Endothelial cell of umbilical vein (primary cell): ENCODE results near the gene ZMIZ1. TPM values are rescaled to one million over a fixed set of nuclear protein-coding genes. Genes with fewer than 3 reads are reported as not detected.

Source experiments
- BruUV-seq: library from RNA; stranded (reverse); fragments of 400-500 nt; replicated peaks from 2 replicates; lab custom pipeline; 2021; lab: Mats Ljungman, UMichigan
- CTCF ChIA-PET: fragments of 300-600, 350-600 bp; sonication (Branson Sonifier 250); formaldehyde crosslinking; loops from one replicate; lab custom pipeline; 2021; ENCODE audit warnings: antibody characterized with exemption, inconsistent platforms; lab: Charles Lee
- POLR2A ChIA-PET: fragments of 300-600, 350-600 bp; sonication (Branson Sonifier 250); formaldehyde crosslinking; loops from one replicate; lab custom pipeline; 2021; ENCODE audit warnings: antibody characterized with exemption, inconsistent platforms; lab: Charles Lee
- DNase-seq: peaks from one replicate; pipeline ENCODE4 v3.0.0-alpha.2; 2011; ENCODE audit warnings: low read depth, low spot score
- FAIRE-seq: peaks from 2 replicates; lab custom pipeline; 2011; peaks lifted over from hg19 to GRCh38; lab: Jason Lieb, UNC
- H2AFZ ChIP-seq: 2 replicates; pipeline ENCODE4 v1.6.0; 2012; ENCODE audit warnings: low read depth, low read length, control low read depth, inconsistent platforms
- H3K27ac ChIP-seq: 2 replicates; pipeline ENCODE4 v1.5.1; 2011; ENCODE audit warnings: low read depth, mild to moderate bottlenecking, control low read depth, low read length, moderate library complexity; ENCODE audit not compliant: insufficient read depth
- H3K27me3 ChIP-seq, 2 experiments: 2 replicates each; pipeline versions ENCODE4 v1.6.0 to v1.6.1; 2011; ENCODE audit warnings: low read length in 2 of 2, mixed read lengths in 1 of 2; ENCODE audit not compliant: control insufficient read depth in 2 of 2, insufficient read depth in 2 of 2
- H3K36me3 ChIP-seq, 2 experiments: 2 replicates in 1 of 2; 3 replicates in 1 of 2; pipeline ENCODE4 v1.5.1; 2011; ENCODE audit warnings: low read length in 2 of 2, mild to moderate bottlenecking in 1 of 2, moderate library complexity in 1 of 2; ENCODE audit not compliant: control insufficient read depth in 2 of 2, insufficient read depth in 2 of 2; ENCODE audit errors: extremely low read depth in 1 of 2
- H3K4me1 ChIP-seq: 3 replicates; pipeline ENCODE4 v1.5.1; 2011; ENCODE audit warnings: mild to moderate bottlenecking, low read length; ENCODE audit not compliant: control insufficient read depth, insufficient read depth; ENCODE audit errors: extremely low read depth
- H3K4me2 ChIP-seq: 2 replicates; pipeline ENCODE4 v1.6.1; 2011; ENCODE audit warnings: low read length, control low read depth, mixed read lengths; ENCODE audit not compliant: insufficient read depth
- H3K4me3 ChIP-seq, 3 experiments: fragments of 200-600 bp in 1 of 3; sonication (generic), shearing (Covaris generic) in 1 of 3; replicated peaks in 1 of 3; 2 replicates each; pipeline ENCODE4 v1.5.1; 2011 to 2016; ENCODE audit warnings: control low read depth in 3 of 3, low read length in 3 of 3, mild to moderate bottlenecking in 2 of 3, inconsistent platforms in 1 of 3, low read depth in 1 of 3, moderate library complexity in 1 of 3; ENCODE audit not compliant: insufficient read depth in 1 of 3
- H3K79me2 ChIP-seq: 2 replicates; pipeline ENCODE4 v1.6.0; 2012; ENCODE audit warnings: low read length, inconsistent platforms; ENCODE audit not compliant: control insufficient read depth, insufficient read depth
- H3K9ac ChIP-seq: replicated peaks from 2 replicates; pipeline ENCODE3; 2011; ENCODE audit warnings: low read length, control low read depth; ENCODE audit not compliant: insufficient read depth; ENCODE audit errors: extremely low read depth
- H3K9me1 ChIP-seq: replicated peaks from 3 replicates; pipeline ENCODE4 v1.6.0; 2011; ENCODE audit warnings: mild to moderate bottlenecking, low read length; ENCODE audit not compliant: control insufficient read depth, insufficient read depth; ENCODE audit errors: extremely low read depth
- H3K9me3 ChIP-seq: replicated peaks from 2 replicates; pipeline ENCODE4 v1.5.1; 2012; ENCODE audit warnings: low read length, inconsistent platforms; ENCODE audit not compliant: control insufficient read depth, insufficient read depth
- H4K20me1 ChIP-seq: replicated peaks from 2 replicates; pipeline ENCODE3; 2011; ENCODE audit warnings: mild to moderate bottlenecking, low read length; ENCODE audit not compliant: control insufficient read depth, insufficient read depth; ENCODE audit errors: extremely low read depth
- EZH2 ChIP-seq: IDR thresholded peaks from 2 replicates; pipeline ENCODE4 v1.6.1; 2012; ENCODE audit warnings: borderline replicate concordance, low read depth, mild to moderate bottlenecking, moderate library complexity, low read length, inconsistent platforms; ENCODE audit not compliant: severe bottlenecking
- FOS ChIP-seq: IDR thresholded peaks from 2 replicates; pipeline ENCODE4 v1.6.1; 2011; ENCODE audit warnings: mild to moderate bottlenecking, low read length, moderate library complexity, borderline replicate concordance; ENCODE audit not compliant: insufficient read depth
- GATA2 ChIP-seq: IDR thresholded peaks from 2 replicates; pipeline ENCODE4 v1.7.0; 2011; ENCODE audit warnings: low read depth, mild to moderate bottlenecking, moderate library complexity, mixed read lengths, low read length; ENCODE audit not compliant: insufficient read length, insufficient read depth
- JUN ChIP-seq: IDR thresholded peaks from 2 replicates; pipeline ENCODE4 v1.6.1; 2011; ENCODE audit warnings: borderline replicate concordance, low read depth; ENCODE audit not compliant: insufficient read length, insufficient read depth
- MAX ChIP-seq: IDR thresholded peaks from 2 replicates; pipeline ENCODE4 v1.6.1; 2011; ENCODE audit not compliant: insufficient read depth, insufficient read length
- MYC ChIP-seq: IDR thresholded peaks from one replicate; pipeline ENCODE4 v1.6.1; 2011; ENCODE audit warnings: mild to moderate bottlenecking, low read depth, low read length
- POLR2A ChIP-seq: IDR thresholded peaks from 2 replicates; pipeline ENCODE4 v1.6.1; 2012; ENCODE audit warnings: low read depth, mild to moderate bottlenecking, control low read depth, low read length
- POLR2AphosphoS5 ChIP-seq: IDR thresholded peaks from 2 replicates; pipeline ENCODE4 v1.6.1; 2012; ENCODE audit warnings: low read depth, mild to moderate bottlenecking, control low read depth, low read length, moderate library complexity; ENCODE audit not compliant: insufficient read depth
- dilution Hi-C: fragments of 300-500 bp; cut with MboI; formaldehyde crosslinking; loops from one replicate; pipeline ENCODE4 v1.15.0; 2019; ENCODE audit warnings: low sequenced_read_pairs; ENCODE audit not compliant: extremely low pct_ligation_motif_present
- intact Hi-C: fragments of 100-400 bp; cut with micrococcal nuclease; formaldehyde crosslinking; loops from one replicate; pipeline ENCODE4 v1.10.0; 2022
- polyA plus RNA-seq, 4 experiments: library from polyadenylated mRNA; depleted of rRNA in 3 of 4; stranded (reverse) in 3 of 4; unstranded in 1 of 4; fragments of >200 nt; gene quantifications; 2 replicates each; pipeline versions ENCODE4 v1.2.1 to v1.2.3, GENCODE V29; 2011 to 2012; ENCODE audit warnings: missing spikeins in 1 of 4
- total RNA-seq: library from RNA; stranded (reverse); gene quantifications from 2 replicates; pipeline ENCODE4 v1.2.3, GENCODE V29; 2021
- TF ChIP-seq, protein P1 (sequence below), 2 donors: IDR thresholded peaks; 1 replicate in 1 of 2; 2 replicates in 1 of 2; pipeline ENCODE4 v1.5.1; 2011; ENCODE audit warnings: low read length in 2 of 2, mild to moderate bottlenecking in 2 of 2, moderate library complexity in 2 of 2, control low read depth in 1 of 2, inconsistent platforms in 1 of 2, low read depth in 1 of 2; ENCODE audit not compliant: insufficient read depth in 1 of 2; ENCODE audit errors: extremely low read depth in 1 of 2

Gene ZMIZ1
- total and polyA plus RNA-seq, 2 donors (not counting 3 experiments of a cell fraction or from before 2014, with no cell fraction given), result 12.5 to 46.7 TPM

DNA sequence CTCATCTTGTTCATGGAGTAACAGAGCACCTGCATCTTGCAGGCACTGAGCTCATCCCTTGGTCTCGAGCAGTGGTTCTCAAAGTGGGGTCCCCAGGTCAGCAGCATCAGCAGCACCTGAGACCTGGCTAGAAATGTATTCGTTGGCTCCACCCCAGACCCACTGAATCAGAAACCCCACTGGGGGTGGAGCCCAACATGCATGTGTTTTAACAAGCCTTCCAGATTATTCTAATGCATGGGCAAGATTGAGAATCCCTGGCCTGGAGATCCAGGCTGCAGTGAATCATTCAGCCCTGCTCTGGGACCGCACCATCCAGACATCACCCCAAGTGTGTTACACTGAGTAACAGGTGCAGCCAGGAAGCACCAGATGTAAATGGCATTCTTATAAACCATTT, 193.4 kb downstream of the ZMIZ1 start:
- CTCF ChIA-PET, result no interaction called here
- Histone ChIP-seq H4K20me1 (no peaks in the 10 kb centered on the region), H3K4me1 (peaks cover 17% of the 10 kb centered on the region)

More for the DNA sequence above, 193.4 kb downstream of the ZMIZ1 start:
- Histone ChIP-seq H3K79me2 (peaks cover 13% of the 10 kb centered on the region), H3K9me3 (no peaks in the 10 kb centered on the region), H3K4me2 (no peak overlapping the region), H3K9me1 (no peaks in the 10 kb centered on the region), H3K9ac (no peak overlapping the region), H2AFZ (no peak overlapping the region), H3K27me3 (no peaks in the 10 kb centered on the region), H3K4me3 (no peak overlapping the region), H3K27ac (no peak overlapping the region), H3K36me3 (peaks cover 0 to under 1% of the 10 kb centered on the region in 2 experiments)
- POLR2A ChIA-PET, result no interaction called here
- intact Hi-C loops, result no loop called here
- no peak for TF ChIP-seq MAX
- TF ChIP-seq MYC, result no peak
- no peak for TF ChIP-seq EZH2
- no peak for TF ChIP-seq FOS
- TF ChIP-seq POLR2AphosphoS5, result no peak
- TF ChIP-seq, protein P1, sequence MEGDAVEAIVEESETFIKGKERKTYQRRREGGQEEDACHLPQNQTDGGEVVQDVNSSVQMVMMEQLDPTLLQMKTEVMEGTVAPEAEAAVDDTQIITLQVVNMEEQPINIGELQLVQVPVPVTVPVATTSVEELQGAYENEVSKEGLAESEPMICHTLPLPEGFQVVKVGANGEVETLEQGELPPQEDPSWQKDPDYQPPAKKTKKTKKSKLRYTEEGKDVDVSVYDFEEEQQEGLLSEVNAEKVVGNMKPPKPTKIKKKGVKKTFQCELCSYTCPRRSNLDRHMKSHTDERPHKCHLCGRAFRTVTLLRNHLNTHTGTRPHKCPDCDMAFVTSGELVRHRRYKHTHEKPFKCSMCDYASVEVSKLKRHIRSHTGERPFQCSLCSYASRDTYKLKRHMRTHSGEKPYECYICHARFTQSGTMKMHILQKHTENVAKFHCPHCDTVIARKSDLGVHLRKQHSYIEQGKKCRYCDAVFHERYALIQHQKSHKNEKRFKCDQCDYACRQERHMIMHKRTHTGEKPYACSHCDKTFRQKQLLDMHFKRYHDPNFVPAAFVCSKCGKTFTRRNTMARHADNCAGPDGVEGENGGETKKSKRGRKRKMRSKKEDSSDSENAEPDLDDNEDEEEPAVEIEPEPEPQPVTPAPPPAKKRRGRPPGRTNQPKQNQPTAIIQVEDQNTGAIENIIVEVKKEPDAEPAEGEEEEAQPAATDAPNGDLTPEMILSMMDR (IDR thresholded peaks at IDR 0.05; ENCODE audit: extremely low read depth in 1 of 2, insufficient read depth in 1 of 2, low read depth in 1 of 2, low read length in 2 of 2), result no peak
- no peak for TF ChIP-seq GATA2
- TF ChIP-seq JUN, result no peak
- no peak for TF ChIP-seq POLR2A
- BruUV-seq, result no TSS peak
- dilution Hi-C loops, result no loop called here
- FAIRE-seq (no peak), DNase-seq (no peak)
